ENCODE results near the gene CCL3.
"Not testable (repeated sequence)": the region's sequence is repeated elsewhere in the genome, so short reads cannot be mapped to it uniquely, and the experiment has no call there.

The CCL3 gene

DNA sequence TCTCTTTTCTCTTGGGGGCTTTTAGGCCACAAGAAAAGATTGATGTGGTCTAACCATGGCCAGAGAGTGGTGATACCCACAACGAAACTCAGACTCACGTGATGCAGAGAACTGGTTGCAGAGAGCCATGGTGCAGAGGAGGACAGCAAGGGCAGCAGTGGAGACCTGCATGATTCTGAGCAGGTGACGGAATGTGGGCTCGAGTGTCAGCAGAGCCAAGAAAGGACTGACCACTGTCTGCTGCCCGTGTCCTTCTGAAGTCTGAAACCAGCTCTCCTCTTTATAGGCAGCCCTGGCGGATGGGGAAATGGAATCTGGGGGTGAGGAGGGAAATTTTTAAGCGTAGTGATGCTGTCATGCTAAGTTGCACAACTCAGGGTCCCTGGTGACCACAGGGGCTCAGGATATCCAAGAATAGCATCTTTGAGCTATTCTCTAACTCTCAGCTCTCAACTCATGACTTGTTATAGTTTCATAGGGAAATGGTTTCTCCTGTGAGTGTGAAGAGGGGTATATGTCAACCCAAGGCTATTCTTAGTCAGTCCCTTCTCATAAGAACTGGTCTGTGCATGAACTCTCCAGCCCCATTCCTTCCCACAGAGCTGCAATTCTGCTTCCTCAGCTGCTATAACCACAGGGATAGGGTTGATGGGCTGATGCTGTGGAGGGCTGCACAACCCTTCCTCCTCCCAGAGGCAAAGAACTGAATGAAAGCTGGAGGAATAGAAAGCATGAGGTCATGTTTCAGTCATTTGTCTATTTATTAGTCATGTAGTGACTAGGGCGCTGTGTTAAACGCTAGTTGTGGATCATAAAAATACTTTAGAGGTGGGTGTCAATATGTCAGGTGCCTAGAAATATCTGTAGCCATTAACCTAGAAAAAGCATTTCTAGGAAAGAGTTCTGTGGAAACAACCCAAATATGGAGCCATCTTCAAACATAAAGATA lies at the start of gene CCL3:
Gene CCL3 (minus strand): TSS at position 256 of the 949 bp plus-strand sequence. CDS start 85 bp downstream, at position 171.
- no peak for DNase-seq

- no peak for DNase-seq
These were observed 46.5 kb upstream of the CCL3 start for GRCh38 chr17:36136439-36136838.

DNA sequence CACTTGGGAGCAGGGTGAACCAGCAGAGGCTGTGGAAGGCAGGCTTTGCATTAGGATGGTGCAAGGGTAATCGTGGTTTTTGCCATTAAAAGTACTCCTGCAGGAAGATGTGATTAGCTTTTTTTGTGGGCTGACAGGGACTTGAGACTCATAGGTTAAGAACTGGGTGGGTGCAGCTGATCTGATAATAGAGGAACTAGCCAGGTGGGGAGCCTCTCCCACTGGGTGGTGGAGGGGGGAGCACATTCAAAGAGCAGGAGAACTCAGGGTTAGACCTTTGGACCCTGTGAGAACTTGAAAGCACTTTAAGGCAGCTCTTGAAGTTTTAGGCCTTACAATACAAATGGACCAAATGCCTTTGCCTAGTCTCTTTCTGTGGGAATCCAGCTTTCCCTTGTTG lies 46.1 kb upstream of the CCL3 start:
- no peak for DNase-seq

DNA sequence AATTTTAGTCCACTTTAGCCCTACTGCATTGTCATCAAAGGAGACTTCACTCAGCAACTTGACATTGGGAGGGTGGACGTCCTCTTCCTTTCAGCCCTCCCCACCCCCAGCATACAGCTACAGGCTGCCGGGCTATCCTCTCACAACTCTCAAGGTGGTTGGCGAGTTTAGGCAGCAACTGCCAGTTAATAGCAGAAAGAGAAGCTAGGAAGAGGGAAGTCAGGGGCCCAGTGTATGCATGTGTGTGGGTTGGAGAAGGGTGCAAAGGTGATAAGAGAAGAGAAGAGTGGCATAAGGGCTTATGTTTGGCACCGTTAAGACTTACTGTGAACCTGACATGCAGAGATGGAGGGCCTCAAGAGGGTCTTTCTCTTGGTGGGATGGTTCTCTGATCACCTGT lies 45.5 kb upstream of the CCL3 start:
- DNase-seq = no peak

GRCh38 chr17:36133602-36134236 lies 43.8 kb upstream of the CCL3 start:
- no peak for DNase-seq

DNA sequence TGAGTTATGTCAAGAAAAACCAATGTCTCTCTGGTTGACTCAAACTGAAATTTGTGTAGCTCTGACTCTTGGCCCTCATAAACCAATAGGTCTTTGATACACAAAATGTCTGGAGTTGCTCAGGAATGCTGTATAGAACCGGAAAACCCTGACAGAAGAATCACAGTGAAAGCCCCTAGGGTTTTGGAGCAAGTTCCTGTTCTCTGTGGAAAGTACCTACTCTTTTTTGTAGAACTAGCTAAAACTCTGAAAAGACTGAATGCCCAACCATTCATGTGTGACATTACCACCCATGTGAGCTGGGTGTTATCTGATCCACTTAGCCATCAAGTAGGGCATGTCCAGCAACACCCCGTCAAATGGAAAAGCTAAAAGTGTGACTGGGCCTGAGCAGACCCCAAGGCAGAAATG lies 42.5 kb upstream of the CCL3 start:
- no peak for DNase-seq

- DNase-seq = no peak
These were observed 42.0 kb upstream of the CCL3 start for GRCh38 chr17:36131931-36132330.

- DNase-seq = no peak
These were observed 41.5 kb upstream of the CCL3 start for GRCh38 chr17:36131421-36131820.

GRCh38 chr17:36130346-36130745 lies 40.4 kb upstream of the CCL3 start:
- DNase-seq = no peak

- DNase-seq = no peak
These were observed 39.7 kb upstream of the CCL3 start for GRCh38 chr17:36129616-36130015.

- DNase-seq = no peak
These were observed 38.6 kb upstream of the CCL3 start for GRCh38 chr17:36128411-36128978.

GRCh38 chr17:36127911-36128310 lies 38.0 kb upstream of the CCL3 start:
- DNase-seq = no peak

GRCh38 chr17:36127199-36127893 lies 37.4 kb upstream of the CCL3 start:
- DNase-seq = no peak

GRCh38 chr17:36124879-36125824 lies 35.2 kb upstream of the CCL3 start:
- no peak for DNase-seq

- DNase-seq = no peak
These were observed 33.5 kb upstream of the CCL3 start for GRCh38 chr17:36123431-36123830.

- DNase-seq = not testable (repeated sequence)
These were observed 31.2 kb upstream of the CCL3 start for GRCh38 chr17:36121099-36121498.

- no peak for DNase-seq
These were observed 30.3 kb upstream of the CCL3 start for GRCh38 chr17:36120221-36120620.

DNA sequence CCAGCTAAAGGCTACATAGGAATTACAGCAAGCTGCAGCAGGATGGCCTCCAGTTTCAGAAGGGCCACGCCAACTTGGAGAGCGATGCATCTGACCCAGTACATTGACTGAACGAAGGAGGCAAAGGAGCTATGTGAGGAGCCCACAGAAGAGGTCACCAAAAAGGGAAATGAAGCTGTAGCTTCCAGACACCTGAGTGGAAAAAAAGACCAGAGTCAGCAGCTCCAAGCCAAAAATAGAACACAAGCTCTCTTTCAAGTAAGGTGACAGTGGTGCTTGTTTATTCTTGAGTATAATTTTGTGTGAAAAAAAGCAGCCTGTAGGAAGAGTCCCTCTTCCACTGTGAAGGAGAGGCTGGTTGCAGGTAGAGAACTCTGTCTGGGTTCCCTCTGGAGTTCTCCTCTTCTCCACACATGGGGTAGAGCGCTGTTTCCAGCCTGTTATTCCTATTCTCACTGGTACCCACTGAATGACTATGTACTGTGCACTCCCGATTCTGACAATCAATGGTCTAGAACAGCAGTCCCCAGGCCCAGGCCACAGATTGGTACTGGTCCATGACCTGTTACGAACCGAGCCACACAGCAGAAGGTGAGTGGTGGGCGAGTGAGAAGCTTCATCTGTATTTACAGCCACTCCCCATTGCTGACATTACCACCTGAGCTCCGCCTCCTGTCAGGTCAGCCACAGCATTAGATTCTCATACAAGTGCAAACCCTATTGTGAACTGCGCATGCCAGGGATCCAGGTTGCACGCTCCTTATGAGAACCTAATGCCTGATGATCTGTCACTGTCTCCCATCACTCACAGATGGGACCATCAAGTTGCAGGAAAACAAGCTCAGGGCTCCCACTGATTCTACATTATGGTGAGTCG lies 28.8 kb upstream of the CCL3 start:
- no peak for DNase-seq

DNA sequence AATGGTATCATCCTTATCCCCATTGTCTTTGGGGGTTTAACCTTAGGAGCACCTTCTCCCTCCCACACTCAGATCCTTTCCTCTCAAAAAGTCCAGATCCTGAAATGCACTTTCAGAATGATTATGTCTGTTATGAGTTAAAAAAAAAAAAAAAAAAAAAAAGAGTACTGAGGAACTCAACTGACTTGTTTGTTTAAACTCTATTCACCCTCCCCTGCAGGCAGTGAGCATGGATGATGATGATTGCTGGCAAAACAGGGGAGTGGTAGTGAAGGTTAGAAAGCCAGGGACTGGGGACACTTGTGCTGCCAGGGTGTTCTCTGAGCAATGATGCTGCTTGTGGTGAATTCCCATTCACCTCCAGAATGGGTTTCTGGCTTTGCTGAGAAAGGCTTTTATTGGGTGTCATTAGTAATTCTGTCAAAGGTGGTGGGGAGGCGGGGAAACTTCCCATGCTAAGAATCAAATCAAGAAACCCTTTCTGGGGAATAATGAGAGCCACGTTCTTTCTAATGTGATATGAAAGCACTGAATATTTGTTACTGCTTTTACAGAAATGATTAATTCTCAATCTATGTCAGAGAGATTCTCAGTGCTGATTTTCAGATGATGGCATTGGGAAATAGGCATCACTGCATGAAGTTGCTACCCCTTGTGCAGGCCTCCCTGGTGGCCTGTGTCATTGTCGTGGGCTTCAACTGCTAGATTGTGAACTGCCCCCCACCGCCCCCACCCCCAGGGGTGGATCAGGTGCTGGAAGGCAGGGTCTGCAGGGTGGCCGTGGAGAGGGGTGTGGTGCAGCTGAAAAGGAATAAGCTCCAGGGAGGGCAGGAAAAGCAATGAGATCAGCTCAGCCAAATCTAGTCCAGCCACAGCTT lies 27.8 kb upstream of the CCL3 start:
- DNase-seq = no peak

GRCh38 chr17:36115649-36115977 lies 25.7 kb upstream of the CCL3 start:
- DNase-seq = not testable (repeated sequence)

All from NCI-H446 treated with DMSO at 0.1 percent for 48 hours (cell line).